Amniotic stem cell (primary cell): ENCODE measurements around the gene CHCHD6.

Experiments
- DNase-seq: peaks from one replicate; lab custom pipeline; 2025; lab: John Stamatoyannopoulos, UW

The CHCHD6 gene

DNA sequence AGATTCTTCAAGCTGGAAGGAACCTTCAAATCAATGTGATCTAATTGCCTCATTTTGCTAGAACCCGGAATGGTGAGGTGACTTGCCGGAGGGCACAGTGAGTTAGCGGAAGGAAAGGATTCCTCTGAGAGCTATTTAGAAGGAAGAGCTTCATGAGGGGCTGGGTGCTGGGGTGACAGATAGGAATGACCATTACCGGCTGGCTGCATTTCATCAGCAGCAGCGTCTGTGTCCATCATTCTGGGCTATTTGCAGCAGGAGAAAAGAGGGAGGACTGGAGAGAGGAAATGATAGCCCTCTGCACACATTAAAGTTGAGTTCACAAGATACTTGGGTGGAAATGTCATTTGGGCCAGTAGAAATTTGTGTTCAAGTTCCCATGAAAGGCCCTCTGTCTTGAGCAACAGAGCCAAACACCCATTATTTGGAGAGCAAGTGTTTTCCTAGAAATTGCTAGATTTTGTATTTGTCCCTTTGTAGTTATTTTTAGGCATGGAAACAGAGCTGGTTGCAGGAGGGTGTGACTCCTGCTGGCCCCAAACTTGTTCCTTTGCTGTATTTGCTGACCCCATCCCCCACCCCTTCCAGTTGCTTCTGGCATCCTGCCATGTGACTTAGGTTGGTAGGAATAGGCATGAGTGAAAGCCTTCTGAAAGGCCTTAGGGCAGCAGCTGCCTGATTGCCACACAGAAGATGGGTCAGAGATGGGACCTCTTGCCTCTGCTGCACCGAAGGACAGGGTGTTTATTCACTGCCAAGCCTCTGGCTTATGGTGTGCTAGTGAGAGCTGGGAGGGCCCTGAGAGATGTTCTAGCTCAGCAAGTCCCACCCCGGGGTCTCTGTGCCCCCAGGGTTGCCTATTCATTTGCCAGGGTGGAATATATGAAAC is 191.4 kb downstream of the CHCHD6 start:
- DNase-seq: no peak

DNA sequence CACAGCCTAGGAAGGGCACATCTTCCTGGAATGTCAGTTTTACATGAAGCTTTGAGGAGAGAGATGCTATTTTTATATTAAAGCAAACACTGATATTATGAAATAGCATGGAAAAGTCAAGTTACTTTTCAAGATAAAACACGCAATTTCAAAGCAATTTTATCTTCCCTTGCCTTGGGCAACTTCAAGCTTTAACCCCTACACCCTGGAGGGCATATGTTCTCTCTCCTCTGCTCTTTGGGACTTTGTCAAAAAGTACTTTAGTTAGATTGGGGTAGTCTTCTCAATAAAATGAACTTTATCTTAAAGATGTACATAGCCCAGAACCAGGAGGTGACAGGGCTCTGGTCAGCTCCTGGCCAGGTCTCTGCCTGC is 192.0 kb downstream of the CHCHD6 start:
- no peak for DNase-seq

DNA sequence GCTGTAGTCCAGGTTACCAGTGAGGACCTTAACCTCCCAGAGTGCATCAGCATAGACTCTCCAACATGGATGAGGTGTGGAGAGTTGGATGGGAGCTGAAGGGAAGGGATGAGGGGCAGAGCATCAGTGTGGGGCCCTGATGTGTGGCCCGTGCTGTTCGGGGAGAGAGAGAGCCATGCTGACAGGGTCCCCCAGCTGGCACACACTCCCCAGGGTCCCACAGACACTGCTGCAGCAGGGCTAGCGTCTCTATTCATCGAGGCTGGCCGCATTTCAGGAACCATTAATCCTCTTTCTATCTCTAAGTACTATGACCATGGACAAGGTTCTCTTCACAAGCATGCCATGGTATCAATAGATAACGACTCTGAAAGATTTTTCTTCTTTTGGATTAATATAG is 192.9 kb downstream of the CHCHD6 start:
- DNase-seq: no peak

DNA sequence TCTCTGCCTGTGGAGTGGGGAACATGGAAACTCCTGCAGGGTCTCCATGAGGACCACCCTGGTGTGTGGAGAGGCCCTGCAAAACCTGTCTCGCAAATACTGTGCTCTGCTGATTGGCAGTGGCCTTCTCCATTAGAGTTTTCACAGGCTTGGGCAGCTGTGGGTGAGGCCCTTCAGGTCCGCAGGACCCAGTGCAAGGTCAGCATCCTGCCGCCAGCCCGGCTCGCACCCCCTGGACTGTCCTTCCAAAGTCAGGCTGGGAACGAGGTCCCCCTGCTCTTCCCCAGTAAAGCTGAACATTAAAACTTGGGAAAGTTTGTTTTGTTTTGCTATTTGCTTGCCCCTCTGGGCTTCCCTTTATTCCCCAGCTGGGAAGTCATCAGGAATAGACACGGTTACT is 193.9 kb downstream of the CHCHD6 start:
- no peak for DNase-seq

DNA sequence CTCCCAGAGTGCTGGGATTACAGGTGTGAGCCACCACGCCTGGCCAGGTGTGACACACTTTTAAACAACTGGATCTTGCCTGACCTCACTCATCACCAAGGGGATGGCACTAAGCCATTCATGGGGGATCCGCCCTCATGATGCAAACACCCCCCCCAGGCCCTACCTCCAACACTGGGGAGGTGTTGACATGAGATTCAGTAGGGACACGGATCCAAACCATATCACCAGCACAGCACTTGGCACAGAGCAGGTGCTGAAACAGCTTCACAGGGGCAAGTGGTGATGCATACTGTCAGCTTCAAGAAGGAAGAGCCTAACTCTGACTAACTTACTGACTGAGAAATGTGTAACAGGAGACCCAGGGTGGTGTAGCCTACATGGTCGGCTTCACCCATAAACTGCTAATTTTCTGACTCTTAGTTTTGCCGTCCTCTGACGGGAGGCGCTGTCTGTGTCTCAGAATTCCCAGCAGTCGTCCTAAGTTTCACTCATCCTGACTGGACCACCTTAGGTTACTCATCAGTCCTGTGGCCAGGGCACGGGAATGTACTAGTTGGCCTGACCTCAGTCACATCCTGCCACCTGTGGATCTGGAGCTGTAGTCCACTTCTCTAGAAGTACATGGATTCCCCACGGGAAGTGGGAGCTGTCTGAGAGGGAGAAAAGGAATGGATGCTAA is 197.0 kb downstream of the CHCHD6 start:
- no peak for DNase-seq

DNA sequence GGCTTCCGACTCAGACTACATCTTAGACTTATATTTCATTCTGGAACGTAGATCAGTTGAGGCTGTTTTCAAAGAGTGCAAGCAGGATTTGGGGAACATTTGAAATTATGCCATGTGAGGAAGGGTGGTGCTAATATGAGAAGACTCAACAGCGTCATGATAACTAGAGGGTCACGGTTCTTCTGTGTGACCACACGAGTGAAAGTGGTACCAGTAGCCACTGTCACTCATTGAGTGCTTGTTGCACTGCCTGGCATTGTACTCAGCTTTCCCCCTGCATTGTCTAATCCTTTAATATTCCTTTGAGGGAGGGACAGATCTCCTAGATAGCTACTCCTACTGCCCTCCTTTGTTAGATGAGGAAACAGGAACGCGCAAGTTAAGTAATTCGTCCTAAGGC is 197.6 kb downstream of the CHCHD6 start:
- DNase-seq: no peak

DNA sequence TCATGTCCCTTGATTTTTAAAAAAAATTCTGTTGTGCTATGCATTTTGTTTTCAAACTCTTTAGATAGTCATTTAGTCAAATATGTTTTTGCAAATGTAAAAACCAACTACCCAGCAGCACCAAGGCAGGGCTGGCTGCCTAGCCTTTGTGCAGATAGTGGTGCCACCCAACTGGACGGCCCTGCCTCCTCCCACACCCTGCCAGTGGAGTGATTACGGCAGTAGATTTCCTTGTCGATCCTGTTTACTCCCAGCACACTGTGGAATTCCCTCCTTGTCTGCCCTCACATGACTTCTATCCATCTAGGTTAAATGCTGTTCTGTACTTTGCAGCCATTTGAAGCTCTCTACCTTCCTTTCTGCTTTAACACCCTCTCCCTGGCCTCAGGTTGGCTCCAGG is 199.5 kb downstream of the CHCHD6 start:
- DNase-seq: no peak

DNA sequence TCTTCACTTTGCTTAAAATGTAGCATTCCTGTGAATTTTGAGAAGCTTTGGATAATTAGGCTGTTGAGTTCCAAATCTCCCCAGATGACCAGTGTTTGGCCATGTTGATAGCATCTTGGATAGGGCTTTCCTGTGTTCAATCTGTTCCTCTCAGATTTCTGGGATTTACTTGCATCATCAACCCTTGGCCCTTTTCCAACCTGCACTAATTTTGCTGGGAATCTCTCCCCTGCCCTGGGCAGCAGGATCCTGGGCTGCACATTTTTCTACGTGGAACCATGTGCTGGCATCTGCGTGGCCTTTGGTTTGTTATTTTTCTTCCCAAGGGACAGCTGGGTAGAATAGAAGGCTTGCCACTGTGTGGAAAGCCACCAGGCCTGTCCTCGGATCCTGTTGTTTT is 203.5 kb downstream of the CHCHD6 start:
- no peak for DNase-seq

DNA sequence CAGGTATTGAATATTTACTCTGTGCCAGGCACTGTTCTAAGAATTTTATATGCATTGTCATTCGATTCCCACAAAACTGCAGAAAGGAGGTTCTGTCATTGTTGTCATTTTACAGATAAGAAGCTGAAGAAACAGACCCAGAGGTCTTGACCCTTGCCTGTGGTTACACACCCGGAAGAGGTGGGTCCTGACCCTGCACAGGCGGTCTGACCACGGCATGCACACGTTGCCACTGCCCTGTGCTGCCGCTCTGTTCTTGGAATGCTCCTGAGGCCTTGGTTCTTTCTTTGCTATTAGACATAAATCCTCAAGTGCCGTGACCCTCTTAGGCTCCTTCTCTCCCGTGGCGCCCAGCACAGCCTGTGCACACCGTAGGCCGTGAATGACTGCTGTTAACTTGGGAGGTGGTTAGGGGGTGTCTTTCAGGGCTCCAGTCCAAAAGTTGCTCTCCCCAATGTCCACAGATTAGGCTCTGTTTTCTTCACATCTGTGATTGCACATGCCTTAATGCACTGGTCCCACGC is 204.8 kb downstream of the CHCHD6 start:
- DNase-seq: no peak

DNA sequence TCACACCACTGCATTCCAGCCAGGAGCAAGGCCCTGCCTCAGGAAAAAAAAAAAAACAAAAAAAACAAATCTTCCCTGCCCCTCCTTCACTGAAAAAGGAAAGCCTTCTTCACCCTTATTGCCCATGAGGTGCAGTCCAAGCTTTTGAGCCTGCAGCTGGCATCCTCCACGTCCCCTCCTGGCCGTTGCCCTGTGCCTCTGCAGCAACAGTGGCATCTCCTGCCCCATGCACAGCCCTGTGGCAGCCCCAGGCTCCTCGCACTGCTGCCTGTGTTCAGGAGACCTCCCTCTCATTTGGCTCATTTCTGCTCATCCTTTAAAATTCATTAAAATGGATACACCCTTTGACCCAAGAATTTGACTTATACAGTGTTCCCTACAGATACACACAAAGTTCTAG is 206.2 kb downstream of the CHCHD6 start:
- DNase-seq: no peak

DNA sequence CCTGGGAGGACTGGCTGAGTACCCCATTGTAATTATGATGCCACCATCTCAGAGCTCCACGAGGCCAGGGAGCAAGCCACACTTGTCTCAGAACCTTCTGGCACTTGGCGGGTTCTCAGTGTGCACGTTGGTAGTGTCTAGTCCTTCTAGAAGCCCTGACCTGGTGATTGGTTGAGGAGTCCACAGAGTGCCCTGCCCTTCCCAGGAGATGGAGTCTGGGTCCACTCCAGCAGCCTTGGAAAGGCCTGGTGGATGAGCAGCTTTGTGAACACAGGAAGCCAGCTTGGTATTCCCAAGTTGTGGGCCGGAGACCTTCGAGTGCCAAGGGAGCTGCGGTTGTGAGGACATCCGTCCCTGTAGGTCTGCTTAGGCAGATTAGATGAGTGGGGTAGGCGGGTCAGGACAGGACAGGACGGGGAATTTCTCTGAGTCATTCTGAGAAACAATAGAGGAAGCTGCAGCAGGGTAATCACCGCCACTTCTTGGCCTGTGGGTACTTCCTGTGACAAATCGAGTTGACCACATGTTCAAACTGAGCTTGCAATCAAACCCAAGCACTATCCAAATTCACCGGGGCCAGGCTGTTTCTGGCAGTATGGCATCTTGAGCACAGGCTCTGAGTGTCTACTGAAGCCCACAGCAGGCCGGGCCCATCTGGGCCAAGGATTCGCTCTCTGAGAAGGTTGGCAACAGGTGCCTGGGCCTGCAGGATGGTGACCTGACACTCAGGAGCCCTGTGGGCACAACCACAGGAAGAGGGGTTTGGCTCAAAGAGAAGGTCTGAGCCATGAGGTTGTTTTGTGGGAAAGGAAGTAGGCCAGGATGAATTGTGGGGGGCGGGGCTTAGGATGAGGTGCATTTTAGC is 207.4 kb downstream of the CHCHD6 start:
- DNase-seq: peak; percentile 43

DNA sequence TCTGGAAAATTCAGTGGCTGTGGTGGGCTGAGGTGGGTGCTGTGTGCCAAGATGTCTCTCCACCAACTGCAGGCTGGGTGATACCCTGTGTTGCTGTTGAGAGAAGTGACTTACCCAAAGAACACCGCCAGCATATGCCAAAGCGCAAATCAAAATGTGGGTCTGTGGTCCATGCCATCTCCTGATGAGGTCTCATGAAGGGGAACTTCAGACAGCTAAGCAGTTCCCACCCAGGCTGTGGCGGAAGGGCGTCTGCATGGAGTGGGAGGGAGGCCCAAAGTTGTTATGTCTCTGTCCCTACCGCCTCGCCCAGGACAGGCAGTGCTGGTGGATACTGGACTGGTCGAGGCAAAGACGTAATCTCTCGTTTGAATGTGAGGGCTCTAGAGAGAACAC is 208.0 kb downstream of the CHCHD6 start:
- DNase-seq: no peak

DNA sequence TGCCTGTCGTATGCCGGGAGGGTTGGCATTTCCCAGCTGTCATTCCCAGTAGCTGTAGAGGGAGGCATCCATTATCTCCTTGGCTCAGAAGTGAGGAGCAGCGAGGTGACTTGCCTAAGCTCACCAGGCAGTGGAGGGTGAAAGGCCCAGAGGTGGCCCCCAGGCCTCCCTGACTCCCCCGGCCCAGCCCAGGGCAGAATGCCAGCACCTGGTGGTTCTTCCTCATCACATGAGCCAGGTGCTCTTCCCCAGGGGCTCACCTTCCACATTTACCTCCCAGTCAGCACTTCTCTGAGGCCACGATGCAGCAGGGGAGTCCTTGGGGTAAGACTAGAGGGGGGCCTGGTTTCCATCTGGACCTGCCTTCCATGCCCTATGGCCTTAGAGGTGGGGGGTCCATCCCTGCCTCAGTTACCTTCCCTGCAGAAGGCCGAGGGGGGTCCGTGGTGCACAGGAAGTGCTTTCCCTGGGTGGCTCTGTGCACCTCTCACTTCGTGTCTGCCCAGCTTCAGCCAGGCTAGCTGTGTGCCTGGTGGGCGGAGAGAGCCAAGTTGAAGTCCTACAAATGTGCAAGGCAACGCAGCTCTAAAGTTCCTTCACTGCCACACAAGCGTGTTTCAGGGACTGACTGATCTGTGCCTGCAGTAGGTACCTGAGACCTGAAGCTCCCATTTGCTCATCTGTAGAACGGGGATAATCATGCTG is 208.6 kb downstream of the CHCHD6 start:
- no peak for DNase-seq

DNA sequence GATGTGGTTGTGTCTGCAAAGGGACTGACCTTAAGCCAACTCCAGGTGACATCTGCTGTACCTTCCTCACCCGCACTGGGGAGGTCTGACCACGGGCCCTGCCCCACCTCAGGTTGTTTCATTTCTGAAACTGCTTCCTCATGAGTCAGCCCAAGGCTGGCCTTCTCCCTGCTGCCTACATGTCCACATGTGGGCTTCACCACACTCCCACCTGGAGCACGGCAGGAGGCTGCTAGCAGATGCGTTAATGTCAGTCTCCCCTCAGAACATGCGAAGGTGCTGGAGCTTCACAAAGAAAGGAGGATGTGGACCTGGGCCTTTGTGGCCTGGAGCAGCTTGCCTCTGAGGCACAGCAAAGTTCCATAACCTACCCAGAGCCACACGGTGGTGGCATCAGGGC is 209.5 kb downstream of the CHCHD6 start:
- DNase-seq: no peak

DNA sequence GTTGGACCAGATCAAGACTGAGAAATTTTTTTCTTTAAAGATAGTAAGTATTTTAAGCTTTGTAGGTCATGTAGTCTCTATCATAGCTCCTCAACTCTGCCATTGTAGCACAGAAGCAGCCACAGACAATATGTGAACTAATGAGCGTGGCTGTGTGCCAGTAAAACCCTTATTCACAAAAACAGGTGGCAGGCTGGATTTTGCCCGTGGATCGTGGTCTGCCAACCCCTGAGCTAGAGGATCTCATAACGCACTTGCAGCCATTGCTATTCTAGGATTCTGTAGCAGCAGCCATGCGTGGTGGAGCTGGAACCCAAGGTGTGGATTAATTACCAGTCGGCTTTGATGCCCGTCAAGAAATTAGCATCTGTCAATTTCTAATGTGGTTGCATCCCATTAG is 210.2 kb downstream of the CHCHD6 start:
- no peak for DNase-seq

DNA sequence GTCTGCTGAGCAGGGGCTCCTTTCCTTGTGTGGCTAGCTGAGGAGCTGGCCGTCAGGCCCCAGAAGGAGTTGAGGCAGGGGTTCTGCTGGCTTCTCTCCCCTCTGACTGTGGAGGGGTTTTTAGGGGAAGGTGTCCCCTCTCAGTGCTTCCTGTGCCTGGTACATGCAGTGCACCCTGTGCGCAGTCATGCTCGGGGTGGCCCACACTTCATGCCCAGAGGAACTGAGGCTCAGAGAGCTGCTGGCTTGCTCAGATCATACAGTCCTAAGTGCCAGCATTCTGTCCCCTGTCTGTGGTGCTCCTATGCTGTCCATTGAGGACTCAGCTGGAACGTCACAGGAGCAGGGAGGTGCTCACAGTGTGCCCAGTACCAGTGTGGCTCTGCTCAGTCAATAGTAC is 211.0 kb downstream of the CHCHD6 start:
- no peak for DNase-seq

DNA sequence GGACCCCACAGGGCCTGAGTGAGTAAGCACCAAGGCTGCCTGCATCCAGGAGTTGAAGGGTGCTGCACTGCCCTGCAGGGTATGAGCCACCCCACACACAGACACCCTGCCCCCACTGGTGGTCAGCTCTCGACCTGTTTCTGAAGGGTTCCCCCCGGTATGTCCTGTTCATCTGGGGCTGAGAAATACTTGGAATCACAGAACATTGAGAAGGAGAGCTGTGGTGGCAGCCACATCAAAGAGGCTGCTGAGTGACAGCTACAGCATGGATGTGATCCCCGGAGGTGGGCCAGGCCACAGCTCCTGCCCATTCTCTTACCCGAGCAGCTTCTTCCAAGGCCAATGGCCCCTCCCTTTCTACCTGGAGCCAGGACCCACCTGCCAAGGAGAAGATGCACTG is 212.5 kb downstream of the CHCHD6 start:
- no peak for DNase-seq

DNA sequence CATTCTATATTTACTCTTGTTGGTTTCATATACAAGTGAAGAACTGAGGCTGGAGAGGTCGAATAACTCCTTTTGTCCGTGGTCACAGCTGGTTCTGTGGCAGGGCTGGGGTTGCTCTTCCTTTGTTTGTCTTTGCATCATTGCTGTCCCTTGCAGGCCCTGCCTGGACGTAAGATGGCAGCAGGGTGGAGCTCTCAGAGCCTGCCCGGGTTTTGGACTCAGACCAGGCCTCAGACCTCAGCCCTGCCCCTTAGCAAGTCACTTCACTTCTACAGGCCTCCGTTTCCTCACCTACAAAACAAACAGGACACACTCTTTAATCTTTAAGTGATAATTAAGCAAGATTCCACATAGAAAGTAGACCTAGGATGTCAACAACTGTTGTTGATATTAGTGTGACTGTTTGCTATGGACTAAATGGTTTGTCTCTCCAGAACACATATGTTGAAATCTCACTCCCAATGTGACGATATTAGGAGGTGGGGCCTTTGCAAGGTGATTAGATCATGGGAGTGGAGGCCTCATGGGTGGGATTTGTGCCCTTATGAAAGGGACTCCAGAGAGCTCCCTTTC is 213.3 kb downstream of the CHCHD6 start:
- no peak for DNase-seq

DNA sequence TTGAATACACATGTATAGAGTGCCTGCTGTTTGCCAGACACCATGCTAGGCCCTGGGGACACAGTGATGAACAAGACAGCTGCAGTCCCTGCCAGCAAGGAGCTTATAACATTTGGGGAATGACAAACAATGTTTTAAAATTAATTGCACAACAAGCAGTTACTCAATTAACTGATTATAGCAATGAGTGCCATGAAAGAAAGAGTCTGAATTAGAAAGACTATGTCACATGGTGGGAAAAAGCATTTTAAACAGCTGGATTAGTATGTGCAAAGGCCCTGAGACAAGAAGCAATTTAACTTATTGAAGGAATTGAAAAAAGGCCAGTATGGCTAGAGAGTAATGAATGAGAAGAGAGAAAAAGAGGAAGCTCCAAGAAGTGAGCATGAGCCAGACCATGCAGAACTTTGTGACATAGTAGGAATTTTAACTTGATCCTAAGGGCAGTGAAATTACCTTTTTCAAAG is 214.3 kb downstream of the CHCHD6 start:
- no peak for DNase-seq

DNA sequence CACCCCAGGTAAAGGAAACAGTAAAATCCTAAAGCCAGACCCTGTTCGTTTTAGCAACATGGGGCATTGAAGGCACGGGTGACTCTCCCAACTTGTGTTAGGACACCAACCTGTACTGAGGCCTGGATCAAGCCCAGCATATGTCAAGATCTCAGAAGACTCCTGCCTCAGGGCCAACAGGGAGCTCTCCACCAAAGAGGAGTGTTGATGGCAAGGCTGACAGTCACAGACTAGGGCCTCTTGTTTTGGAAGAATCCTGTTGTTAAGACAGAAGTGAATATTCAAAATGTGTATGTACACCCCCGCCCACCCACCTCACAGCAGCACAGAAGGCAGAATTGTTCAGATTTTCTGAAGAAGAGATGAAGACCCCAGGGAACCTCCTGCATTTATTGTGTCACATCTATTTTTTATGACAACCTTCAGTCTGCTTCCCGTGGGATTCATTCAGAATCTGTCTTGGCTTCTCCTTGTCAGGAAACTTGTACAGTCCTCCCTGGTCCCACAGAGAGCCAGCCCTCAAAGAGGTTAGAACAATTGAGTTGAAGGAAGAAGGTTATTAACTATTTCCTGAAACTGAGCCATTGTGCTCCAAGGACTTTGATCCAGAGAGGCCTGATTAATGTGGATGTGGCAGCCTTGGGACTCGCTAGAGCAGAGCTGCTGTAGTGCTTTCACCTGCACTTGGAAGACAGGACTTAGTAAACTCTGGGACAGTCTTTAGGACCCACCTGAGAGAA is 217.2 kb downstream of the CHCHD6 start:
- DNase-seq: no peak

DNA sequence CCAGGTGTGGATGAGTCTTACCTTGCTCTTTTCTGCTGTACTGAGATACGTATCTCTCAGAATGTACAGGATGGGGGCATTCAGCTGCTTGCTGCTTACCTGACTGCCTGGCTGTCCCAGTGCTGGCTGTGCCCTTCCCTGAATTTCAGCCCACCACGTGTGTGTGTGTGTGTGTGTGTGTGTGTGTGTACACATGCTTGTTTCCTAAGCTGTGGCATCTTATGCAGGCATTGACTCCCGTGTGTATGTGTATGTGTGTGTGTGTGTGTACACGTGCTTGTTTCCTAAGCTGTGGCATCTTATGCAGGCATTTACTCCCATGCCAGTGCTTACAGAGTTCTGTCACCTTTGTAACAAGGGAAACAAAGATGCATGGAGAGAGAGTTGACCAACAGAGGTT is 218.4 kb downstream of the CHCHD6 start:
- DNase-seq: no peak
